ENCODE results near the gene ATP2A2. TPM values are rescaled to one million over a fixed set of nuclear protein-coding genes. Genes with fewer than 3 reads are reported as not detected.

Gene ATP2A2
- polyA plus RNA-seq, 1 donor (not counting 4 experiments of a cell fraction or from before 2014, with no cell fraction given) = 127 TPM

DNA sequence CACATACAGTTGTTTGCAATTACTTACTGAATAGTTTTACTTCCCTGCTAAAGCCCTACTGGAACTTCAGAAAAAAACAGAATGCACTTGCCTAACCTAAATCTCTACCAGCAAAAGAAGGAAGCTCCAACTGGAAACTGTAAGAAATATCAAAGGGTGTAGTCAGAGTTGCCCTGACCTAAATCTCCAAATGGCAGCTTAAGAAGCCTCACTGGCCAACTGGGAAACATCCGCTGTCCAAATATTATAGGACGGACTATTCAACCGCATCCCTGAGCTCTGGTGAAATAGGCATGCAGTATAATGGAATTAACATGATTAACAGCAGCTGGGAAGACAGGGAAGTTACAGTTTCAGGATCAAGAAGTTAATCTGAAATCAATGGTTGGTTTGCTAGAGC is 98.2 kb downstream of the ATP2A2 start:
- Histone ChIP-seq H3K36me3 (ENCODE audit: control insufficient read depth in 2 of 2, extremely low read depth in 1 of 2, insufficient read depth in 2 of 2, low read length in 2 of 2) (peaks cover 35 to 40% of the 10 kb centered on the region in 2 experiments), H3K4me1 (ENCODE audit: control insufficient read depth, extremely low read depth, insufficient read depth, low read length) (no peaks in the 10 kb centered on the region), H4K20me1 (ENCODE audit: control insufficient read depth, extremely low read depth, insufficient read depth, low read length) (no peaks in the 10 kb centered on the region), H3K4me2 (ENCODE audit: control insufficient read depth, extremely low read depth, insufficient read depth, low read depth, low read length) (no peak overlapping the region), H3K4me3 (ENCODE audit: control insufficient read depth in 2 of 3, extremely low read depth in 1 of 3, insufficient read depth in 2 of 3, low read depth in 1 of 3, low read length in 3 of 3) (no peak overlapping the region), H3K9ac (ENCODE audit: control insufficient read depth, extremely low read depth, insufficient read depth, low read length) (no peak overlapping the region), H2AFZ (ENCODE audit: control insufficient read depth, low read length) (no peak overlapping the region), H3K9me1 (ENCODE audit: control insufficient read depth, extremely low read depth, insufficient read depth, low read length) (no peaks in the 10 kb centered on the region), H3K27ac (ENCODE audit: control insufficient read depth, insufficient read depth, low read length) (no peak overlapping the region), H3K27me3 (ENCODE audit: control insufficient read depth, extremely low read depth, insufficient read depth, low read length) (no peaks in the 10 kb centered on the region), H3K9me3 (ENCODE audit: control insufficient read depth, low read depth, low read length) (no peaks in the 10 kb centered on the region), H3K79me2 (ENCODE audit: control insufficient read depth, insufficient read depth, low read length) (no peaks in the 10 kb centered on the region)
- FAIRE-seq (no peak), DNase-seq (ENCODE audit: low read depth, low spot score) (no peak)
- TF ChIP-seq EZH2 (IDR thresholded peaks at IDR 0.05; ENCODE audit: low read length) = no peak
- TF ChIP-seq, protein P1, sequence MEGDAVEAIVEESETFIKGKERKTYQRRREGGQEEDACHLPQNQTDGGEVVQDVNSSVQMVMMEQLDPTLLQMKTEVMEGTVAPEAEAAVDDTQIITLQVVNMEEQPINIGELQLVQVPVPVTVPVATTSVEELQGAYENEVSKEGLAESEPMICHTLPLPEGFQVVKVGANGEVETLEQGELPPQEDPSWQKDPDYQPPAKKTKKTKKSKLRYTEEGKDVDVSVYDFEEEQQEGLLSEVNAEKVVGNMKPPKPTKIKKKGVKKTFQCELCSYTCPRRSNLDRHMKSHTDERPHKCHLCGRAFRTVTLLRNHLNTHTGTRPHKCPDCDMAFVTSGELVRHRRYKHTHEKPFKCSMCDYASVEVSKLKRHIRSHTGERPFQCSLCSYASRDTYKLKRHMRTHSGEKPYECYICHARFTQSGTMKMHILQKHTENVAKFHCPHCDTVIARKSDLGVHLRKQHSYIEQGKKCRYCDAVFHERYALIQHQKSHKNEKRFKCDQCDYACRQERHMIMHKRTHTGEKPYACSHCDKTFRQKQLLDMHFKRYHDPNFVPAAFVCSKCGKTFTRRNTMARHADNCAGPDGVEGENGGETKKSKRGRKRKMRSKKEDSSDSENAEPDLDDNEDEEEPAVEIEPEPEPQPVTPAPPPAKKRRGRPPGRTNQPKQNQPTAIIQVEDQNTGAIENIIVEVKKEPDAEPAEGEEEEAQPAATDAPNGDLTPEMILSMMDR (optimal IDR thresholded peaks at IDR 0.05 in 1 of 3, IDR thresholded peaks at IDR 0.05 in 1 of 3, conservative IDR thresholded peaks at IDR 0.05 in 1 of 3; ENCODE audit: extremely low read depth in 1 of 3, insufficient read depth in 2 of 3, low read length in 3 of 3) = no peak
- dilution Hi-C loops (cut with MboI; ENCODE audit: extremely low pct_ligation_motif_present, low sequenced_read_pairs) = no loop called here

DNA sequence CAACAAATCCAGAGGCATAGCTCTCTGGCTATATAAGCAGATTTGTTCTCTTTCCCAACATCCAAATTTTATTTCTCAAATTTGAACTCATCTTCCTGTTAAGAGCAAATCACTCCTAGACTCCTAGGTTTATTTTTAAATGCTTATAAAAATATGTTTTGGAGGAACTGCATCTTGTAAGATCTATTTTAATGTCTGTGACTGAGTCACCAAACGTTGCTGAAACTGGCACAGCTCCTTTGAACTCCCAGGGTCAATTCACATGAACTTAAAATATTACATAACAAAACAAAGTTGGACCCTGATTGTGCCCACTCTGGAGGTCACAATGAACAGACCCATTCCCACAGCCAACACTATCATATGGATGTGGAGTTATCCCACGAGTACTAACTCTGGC is 98.6 kb downstream of the ATP2A2 start:
- Histone ChIP-seq H3K36me3 (ENCODE audit: control insufficient read depth in 2 of 2, extremely low read depth in 1 of 2, insufficient read depth in 2 of 2, low read length in 2 of 2) (peaks cover 33 to 39% of the 10 kb centered on the region in 2 experiments), H3K27me3 (ENCODE audit: control insufficient read depth, extremely low read depth, insufficient read depth, low read length) (no peaks in the 10 kb centered on the region), H2AFZ (ENCODE audit: control insufficient read depth, low read length) (no peak overlapping the region), H4K20me1 (ENCODE audit: control insufficient read depth, extremely low read depth, insufficient read depth, low read length) (no peaks in the 10 kb centered on the region), H3K4me3 (ENCODE audit: control insufficient read depth in 2 of 3, extremely low read depth in 1 of 3, insufficient read depth in 2 of 3, low read depth in 1 of 3, low read length in 3 of 3) (no peak overlapping the region), H3K4me2 (ENCODE audit: control insufficient read depth, extremely low read depth, insufficient read depth, low read depth, low read length) (no peak overlapping the region), H3K4me1 (ENCODE audit: control insufficient read depth, extremely low read depth, insufficient read depth, low read length) (no peaks in the 10 kb centered on the region), H3K9ac (ENCODE audit: control insufficient read depth, extremely low read depth, insufficient read depth, low read length) (no peak overlapping the region), H3K27ac (ENCODE audit: control insufficient read depth, insufficient read depth, low read length) (no peak overlapping the region), H3K9me1 (ENCODE audit: control insufficient read depth, extremely low read depth, insufficient read depth, low read length) (no peaks in the 10 kb centered on the region), H3K9me3 (ENCODE audit: control insufficient read depth, low read depth, low read length) (no peaks in the 10 kb centered on the region), H3K79me2 (ENCODE audit: control insufficient read depth, insufficient read depth, low read length) (no peaks in the 10 kb centered on the region)
- FAIRE-seq (no peak), DNase-seq (ENCODE audit: low read depth, low spot score) (no peak)
- dilution Hi-C loops (cut with MboI; ENCODE audit: extremely low pct_ligation_motif_present, low sequenced_read_pairs) = no loop called here
- TF ChIP-seq EZH2 (IDR thresholded peaks at IDR 0.05; ENCODE audit: low read length) = no peak

DNA sequence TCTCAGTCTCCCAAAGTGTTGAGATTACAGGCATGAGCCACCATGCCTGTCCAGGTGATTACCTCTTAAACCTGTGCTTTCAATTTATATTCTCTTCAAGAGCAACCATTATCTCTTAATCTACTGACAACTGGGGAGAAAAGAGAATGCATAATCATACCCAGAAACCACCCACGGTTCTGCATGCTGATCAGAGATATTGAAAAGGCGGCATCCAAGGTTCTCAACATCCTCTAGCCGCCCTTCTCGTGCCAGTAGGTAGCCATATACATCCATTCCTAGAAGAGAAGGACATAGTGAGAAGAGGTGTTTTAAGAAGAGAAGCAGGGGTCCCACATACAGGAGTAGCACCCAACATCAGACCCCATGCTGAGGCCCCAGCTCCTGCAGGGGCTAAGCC is 101.6 kb downstream of the ATP2A2 start:
- dilution Hi-C loops (cut with MboI; ENCODE audit: extremely low pct_ligation_motif_present, low sequenced_read_pairs) = no loop called here
- Histone ChIP-seq H3K27me3 (ENCODE audit: control insufficient read depth, extremely low read depth, insufficient read depth, low read length) (no peaks in the 10 kb centered on the region), H3K4me1 (ENCODE audit: control insufficient read depth, extremely low read depth, insufficient read depth, low read length) (no peaks in the 10 kb centered on the region), H4K20me1 (ENCODE audit: control insufficient read depth, extremely low read depth, insufficient read depth, low read length) (no peaks in the 10 kb centered on the region), H3K4me3 (ENCODE audit: control insufficient read depth in 2 of 3, extremely low read depth in 1 of 3, insufficient read depth in 2 of 3, low read depth in 1 of 3, low read length in 3 of 3) (no peak overlapping the region), H3K9me3 (ENCODE audit: control insufficient read depth, low read depth, low read length) (no peaks in the 10 kb centered on the region), H3K4me2 (ENCODE audit: control insufficient read depth, extremely low read depth, insufficient read depth, low read depth, low read length) (no peak overlapping the region), H3K9ac (ENCODE audit: control insufficient read depth, extremely low read depth, insufficient read depth, low read length) (no peak overlapping the region), H3K27ac (ENCODE audit: control insufficient read depth, insufficient read depth, low read length) (no peak overlapping the region), H3K79me2 (ENCODE audit: control insufficient read depth, insufficient read depth, low read length) (peaks cover 2% of the 10 kb centered on the region), H3K9me1 (ENCODE audit: control insufficient read depth, extremely low read depth, insufficient read depth, low read length) (no peaks in the 10 kb centered on the region), H3K36me3 (ENCODE audit: control insufficient read depth in 2 of 2, extremely low read depth in 1 of 2, insufficient read depth in 2 of 2, low read length in 2 of 2) (peaks cover 37 to 38% of the 10 kb centered on the region in 2 experiments), H2AFZ (ENCODE audit: control insufficient read depth, low read length) (no peak overlapping the region)
- no peak for TF ChIP-seq EZH2 (IDR thresholded peaks at IDR 0.05; ENCODE audit: low read length)
- TF ChIP-seq, protein P1 (optimal IDR thresholded peaks at IDR 0.05 in 1 of 3, IDR thresholded peaks at IDR 0.05 in 1 of 3, conservative IDR thresholded peaks at IDR 0.05 in 1 of 3; ENCODE audit: extremely low read depth in 1 of 3, insufficient read depth in 2 of 3, low read length in 3 of 3) = no peak
- no peak for DNase-seq (ENCODE audit: low read depth, low spot score)
- FAIRE-seq = no peak
